Renal pelvis (tissue), 4 donors: ENCODE data around the gene EFCAB6. TPM values are rescaled to one million over a fixed set of nuclear protein-coding genes. Genes with fewer than 3 reads are reported as not detected.

Experiments
- DNase-seq: peaks from one replicate; pipeline ENCODE4 v3.0.0-alpha.2; 2013
- polyA plus RNA-seq, 3 donors: library from polyadenylated mRNA; unstranded; fragments of 120-200 nt; gene quantifications; one replicate each; pipeline ENCODE4 v1.2.1, GENCODE V29; 2013; ENCODE audit not compliant: insufficient read length in 3 of 3

The EFCAB6 gene
- polyA plus RNA-seq, 3 donors = 4.3 to 6.0 (median 5.8) TPM

DNA sequence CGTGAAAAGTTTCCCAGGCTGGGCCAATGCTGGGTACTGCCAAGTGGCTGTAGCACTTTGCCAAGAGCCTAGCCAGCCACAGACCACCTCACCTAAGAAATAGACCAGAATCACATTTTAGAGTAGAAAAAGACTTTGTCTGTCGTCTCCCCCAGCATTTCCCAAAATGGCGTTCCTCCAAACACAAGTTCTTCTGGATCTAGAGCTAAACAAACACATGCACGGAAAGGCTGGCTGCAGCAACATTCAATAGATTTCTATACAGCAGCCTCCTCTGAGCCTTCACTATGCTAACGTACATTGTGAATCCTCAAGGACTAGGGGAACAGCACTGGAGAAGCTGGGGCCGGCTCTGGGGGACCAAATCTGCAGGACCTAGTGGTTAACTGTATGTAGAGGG is 65.0 kb downstream of the EFCAB6 start:
- no peak for DNase-seq

DNA sequence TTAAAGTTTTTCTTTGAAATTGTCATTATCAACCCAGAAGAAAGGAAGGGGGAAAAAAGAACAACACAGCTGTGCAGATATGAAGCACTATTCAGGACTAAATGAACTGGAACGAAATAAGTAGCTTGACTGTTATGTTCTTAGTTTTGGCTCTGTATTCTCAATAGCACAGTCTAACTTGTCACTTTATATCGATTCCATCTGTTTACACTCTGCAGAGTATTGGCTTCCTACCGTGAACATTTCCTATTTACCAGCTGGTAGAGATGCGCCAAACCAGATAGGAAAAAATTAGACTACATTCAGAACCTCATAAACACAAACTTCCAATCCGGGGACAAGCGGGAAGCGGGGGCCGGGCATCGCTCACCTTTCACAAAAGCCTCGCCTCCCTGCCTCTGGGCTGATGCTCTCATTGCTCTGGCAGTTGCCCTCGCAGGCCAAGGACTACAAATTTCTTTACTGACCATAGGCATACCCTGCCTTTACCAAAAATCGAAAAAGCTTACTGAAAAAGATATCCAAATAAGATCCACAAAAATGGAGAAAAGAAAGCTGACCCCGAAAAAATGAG is 66.2 kb downstream of the EFCAB6 start:
- no peak for DNase-seq

DNA sequence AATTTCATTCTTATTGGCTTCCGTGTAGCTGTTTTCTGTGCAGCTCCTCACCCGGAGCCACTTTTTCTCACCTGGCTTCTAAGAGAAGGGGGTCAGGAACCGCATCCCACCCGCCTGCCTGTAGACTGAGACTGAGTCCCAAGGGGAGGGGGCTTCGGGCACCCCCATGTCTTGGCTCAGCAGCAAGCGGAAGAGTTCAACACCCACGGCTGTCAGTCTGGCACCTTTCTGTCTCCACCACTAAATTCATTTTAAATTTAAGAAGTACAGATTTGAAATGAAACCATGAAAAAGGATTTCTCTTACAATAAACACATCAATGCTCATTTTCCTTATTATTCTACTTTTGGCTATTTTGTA is 66.7 kb downstream of the EFCAB6 start:
- no peak for DNase-seq

DNA sequence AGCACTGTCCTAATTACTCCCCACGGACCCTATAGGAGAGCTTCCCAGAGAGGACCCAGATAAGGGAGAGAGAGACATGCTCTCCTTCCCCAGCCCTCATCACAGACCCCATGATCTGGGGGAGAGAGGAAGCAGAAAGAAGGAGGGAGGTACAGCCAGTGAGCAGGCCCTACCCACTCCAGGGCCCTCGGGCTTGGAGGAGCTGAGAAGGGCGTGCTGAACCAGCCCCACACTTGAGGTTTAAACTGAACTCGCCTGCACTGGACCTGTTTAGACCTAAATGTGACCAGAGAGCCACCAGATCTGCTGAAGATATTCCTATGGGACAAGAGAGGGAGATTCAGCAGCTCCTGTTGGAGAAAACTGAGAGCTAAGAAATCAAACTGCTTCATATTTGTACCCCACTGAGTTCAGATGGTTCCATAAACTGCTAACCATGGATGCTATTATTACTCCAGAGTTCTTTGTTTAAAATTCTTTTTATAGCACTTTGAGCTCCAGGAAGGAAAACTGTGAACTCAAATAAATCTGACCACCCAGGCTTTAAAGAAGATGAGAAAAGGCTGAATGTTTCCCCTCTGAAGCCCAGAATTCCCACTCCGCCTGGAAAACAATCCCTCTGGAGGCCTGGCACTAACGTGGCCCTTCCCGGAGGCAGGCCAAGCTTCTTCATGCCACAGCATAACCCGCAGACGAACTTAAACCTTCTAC is 67.2 kb downstream of the EFCAB6 start:
- DNase-seq = peak; percentile 17

DNA sequence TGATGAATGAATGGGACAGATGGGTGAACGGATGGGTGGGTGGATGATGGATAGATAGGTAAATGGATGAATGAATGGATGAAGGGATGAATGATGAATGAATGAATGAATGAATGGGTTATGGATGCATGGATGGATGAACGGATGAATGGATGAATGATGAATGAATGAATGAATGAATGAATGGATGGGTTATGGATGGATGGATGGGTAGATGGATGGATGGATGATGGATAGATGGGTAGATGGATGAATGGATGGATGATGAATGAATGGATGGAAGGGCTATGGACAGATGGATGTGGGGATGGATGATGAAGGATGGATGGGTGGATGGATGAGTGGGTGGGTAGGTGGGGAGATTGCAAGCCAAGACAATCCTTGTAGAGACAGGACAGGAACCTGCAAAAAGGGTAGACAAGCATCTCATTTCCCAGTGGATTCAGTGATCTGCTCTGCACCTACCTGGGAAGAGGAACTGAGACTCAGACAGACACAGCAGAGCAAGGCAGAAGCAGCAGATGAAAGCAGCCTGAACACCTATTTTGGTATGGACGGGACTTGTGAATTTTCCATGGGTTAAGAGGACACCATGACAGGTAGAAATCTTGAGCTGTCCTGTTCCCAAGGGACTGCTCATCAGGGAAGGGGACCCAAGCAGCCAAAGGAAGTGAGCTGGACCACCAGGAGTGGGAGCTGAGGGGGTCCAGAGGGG is 68.0 kb downstream of the EFCAB6 start:
- no peak for DNase-seq

DNA sequence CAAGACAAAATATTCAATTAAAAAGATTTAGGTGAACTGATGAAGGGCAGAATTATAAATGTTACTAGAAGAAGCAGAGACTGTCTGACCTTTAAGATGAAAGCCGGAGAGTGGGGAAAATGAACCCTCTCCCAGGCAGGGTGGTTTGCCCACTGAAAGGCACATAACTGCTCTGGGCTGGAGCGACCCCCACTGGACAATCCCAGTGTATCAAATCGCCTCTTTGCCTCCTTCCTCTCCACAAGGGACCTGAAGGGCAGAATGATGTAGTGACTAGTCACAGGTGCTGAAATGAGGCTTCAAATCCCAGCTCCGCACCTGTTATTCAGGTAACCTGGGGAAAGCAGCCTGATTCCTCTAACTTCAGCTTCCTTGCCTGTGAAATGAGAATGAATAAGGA is 69.0 kb downstream of the EFCAB6 start:
- DNase-seq = no peak

DNA sequence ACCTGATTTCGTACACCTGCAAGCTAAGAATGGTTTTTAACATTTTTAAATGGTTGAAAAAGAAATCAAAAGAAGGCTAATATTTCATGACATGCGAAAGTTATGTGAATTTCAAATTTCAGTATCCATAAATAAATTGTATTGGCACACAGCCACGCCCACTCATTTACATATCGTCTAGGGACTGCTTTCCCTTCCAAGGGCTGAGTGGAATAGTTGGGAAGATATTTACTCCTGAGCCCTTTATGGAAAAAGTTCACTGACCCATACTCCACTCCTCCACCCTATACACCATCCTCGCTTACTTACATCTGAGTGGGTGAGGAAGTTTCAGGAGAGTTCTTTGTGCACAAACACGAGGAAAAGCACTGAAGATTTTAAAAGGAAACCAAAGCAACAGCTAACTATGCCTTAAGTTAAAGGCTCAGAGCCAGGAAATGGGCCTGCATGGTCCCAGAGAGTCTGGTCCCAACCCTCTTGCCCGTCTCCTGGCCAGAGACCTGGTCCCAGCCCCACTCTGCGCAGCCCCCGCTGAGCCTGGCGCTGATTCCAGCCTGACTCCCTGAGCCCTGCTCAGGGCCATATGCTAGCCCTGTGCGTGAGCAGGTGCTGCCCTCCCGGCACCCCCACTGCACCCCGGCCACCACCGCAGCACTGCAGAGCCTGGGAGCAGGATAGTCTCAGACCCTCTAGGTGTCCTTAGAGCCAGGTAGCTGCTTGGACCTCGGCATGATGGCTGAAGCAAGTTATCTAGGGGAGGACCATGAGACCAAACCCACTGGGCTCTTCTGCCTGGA is 69.8 kb downstream of the EFCAB6 start:
- DNase-seq = no peak

DNA sequence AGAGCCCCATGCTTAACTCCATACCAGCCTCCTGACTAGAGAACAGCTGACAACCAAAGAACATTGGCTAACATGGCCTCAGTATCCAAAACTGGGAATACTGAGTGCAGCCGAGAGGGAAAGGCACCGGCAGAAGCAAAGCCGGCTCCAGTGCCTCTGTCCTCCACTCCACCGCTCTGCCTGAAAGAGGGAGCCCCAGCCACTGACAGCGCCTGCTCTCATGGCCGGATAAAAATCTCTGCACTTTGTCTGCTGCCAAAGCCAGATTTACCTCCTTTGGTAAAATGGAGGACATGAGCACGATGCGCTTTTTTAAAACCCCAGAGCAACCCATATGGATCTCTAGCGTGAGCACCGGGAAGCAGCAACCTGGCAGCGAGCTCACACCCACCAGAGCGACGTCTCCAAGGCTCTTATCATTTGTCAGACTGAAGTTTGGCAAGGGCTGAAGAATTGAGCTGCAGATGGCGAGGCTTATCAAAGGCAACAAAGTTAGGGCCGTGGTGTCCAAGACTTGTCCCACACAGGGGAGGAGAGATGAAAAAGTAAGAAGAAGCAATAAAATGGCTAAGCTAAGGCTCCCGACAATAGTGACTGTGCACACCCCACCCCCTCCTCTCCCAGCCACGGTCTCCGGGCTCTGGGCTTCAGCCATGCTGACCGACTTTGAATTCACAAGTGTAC is 71.4 kb downstream of the EFCAB6 start:
- DNase-seq = no peak

DNA sequence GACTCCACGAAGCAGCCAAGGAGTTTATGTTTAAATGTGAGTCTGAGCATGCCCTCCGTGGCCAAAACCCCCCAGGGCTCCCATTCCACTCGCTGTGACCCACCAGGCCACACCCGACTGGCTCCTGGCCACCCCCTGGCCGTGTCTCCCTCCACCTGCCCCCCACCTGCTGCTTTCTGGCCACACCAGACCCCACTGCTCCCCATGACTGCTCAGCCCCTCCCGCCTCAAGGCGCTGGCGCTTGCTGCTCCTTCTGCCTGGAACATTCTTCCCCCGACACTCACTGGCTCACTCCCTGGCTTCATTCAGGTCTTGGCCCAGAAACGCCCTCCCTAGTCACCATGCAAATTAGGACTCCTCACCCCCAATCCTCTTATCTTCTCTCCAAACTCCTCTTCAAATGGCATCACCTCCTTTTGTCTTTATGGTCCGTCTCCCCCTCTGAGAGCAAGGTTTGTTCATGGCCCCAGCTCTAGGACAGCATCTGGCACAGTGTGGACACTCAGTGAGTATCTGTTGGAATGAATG is 72.2 kb downstream of the EFCAB6 start:
- no peak for DNase-seq

DNA sequence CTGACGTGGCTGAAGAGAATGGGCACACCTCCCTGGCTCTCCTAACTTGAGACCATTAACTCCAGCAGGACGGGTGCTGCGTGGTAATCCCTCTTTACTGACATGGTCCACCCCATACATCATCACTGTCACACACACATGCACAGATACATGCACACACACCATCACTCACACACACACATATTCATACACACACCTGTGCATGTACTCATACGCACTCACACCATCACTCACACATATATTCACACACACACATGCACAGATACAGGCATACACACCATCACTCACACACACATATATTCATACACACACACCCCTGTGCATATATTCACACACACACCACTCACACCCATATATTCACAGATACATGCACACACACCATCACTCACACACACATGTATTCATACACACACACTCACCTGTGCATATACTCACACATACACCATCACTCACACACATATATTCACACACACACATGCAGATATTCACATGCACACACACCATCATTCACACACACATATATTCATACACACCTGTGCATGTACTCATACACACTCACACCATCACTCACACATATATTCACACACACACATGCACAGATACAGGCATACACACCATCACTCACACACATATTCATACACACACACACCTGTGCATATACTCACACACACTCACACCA is 74.8 kb downstream of the EFCAB6 start:
- no peak for DNase-seq

DNA sequence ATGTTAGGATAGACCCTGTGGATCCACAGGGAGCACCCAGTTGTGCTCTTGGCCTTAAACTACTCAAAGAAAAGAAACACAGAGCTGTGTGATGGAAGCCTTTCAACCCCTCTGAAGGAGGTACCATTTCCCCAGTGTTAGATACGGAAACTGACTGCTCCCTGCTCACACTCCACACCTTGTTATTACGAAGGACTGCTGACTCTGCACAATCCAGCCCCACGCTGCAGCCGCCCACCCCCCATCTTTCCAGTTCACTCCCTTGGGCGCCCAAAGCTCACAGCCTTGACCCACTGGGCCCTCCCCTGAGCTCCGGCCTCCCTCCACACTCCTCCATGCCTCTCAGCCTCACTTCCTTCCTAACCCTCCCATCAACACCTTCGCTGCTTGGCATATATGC is 75.5 kb downstream of the EFCAB6 start:
- no peak for DNase-seq

DNA sequence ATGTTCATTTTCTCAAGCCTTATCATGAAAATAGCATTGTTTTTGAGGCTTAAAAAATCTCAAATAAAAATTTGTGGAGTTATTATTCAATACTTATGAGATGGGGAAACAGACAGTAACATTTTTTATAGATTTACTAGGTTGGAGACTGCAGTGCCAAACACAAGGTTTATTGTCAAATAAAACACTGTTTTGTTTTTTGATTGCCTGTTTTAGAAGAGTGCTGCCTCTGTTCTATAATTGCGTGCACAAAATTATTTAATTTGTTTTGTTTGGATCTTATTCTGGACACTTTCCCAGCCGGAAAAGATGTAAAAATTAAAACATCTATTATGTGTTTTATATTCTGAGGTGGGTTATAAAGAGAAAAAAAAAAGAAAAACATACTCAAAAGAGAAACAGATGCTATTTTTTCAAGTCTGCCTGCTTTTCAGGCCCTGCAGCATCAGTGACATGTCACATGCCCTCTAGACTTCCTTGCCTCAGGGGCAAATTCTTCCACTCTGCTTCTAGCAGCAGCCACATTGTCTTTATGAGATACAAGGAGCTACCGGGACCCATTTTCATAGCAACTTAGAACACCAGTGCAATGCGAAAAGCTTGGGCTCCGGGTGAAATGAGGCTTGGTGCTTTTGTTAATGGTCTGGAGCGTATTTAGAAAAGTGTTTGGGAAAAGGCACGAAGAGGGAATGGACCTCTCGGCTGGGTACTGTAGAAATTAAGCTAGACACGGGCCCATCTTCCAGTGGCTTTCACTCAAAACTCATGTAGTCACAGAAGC is 77.5 kb downstream of the EFCAB6 start:
- DNase-seq = no peak

DNA sequence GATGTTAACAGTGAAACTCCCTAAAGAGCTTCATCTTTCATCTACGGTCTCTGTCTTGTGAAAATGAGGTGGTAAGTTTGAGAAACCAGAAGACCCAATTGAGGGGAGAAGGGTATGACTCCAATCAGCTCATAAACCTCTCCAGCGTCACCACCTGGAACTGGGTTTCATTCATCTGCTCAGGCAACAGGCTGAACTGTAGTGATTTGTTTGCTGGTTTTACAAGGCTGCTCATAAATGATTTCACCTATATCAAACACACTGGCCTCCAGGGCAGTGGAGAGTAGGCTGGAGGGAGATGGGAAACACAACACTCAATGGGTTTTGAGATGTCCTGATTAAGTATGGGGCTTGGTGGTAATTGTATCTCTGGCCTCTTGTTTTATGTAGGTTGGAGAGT is 79.0 kb downstream of the EFCAB6 start:
- no peak for DNase-seq

DNA sequence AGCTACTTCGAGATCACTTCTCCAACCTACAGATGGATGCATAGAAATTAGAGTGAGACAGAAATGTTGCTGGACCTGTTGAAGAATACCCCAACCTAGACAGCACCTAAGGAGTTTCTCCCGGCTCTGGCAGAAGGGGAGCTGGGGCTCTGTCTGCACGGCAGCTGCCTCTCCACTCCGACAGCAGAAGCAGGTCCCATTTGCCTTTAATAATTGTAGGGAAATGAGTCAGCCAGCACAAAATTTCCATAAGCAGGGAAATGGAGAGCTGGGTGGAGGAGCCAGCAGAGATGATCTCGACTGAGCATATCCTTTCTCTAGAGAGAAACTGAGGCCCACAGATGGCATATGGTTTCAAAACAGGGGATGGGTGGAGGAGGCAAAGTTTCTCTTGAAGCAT is 80.1 kb downstream of the EFCAB6 start:
- DNase-seq = no peak

DNA sequence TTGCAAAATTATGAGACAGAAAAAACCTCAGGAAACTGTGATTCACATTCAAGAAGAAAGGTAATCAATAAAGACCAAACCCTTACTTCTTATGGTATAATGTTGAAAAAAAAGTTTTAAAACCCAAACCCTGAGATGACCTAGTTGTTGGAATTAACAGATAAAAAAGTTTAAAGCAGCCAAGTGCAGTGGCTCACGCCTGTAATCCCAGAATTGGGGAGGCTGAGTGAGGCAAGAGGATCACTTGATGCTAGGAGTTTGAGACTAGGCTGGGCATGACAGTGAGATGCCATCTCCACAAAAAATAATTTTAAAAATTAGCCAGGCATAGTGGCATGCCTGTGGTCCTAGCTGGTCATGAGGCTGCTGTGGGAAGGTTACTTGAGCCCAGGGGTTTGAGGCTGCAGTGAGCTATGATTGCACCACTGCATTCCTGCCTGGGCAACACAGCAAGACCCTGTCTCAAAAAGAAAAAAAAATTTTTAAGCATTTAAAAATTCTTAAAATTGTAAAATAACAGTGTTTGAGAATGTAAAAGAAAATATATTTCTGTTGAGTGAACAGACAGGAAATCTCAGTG is 85.1 kb downstream of the EFCAB6 start:
- no peak for DNase-seq

DNA sequence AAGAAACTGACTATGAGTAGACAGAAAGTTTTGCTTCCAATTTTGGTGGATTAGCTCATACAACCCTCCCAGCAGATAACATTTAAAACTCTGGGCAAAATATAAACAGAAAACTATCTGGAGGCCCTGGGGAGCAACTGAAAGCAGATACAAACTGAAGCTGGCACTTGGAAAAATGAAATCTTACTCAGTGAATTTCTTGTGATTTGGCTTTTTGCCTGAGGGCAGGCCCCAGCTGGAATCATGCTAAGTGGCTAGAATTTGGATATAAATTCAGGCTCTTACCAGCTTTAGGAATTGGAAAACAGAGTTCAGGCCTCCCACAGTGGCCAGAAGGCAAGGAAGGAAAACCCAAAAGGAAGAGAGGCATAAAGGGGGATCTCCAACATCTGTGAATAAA is 85.8 kb downstream of the EFCAB6 start:
- DNase-seq = no peak

DNA sequence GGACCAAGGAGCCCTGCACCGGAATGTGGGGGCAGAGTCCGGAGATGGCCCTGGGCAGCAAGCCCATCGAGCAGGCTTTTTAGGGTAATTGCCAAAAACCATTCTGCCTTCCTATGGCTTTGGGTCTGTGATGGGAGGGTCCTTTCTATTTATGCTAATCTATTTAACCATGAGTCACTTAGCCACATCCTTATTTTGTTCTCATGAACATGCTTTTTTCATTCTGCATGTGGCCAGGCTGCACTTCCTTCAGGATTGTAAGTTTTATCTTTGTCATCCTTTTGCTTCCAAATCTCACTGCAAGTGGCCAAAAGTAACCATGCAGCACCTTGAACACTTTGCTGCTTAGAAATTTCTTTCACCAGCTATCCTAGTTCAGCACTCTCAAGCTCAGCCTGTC is 88.3 kb downstream of the EFCAB6 start:
- no peak for DNase-seq

DNA sequence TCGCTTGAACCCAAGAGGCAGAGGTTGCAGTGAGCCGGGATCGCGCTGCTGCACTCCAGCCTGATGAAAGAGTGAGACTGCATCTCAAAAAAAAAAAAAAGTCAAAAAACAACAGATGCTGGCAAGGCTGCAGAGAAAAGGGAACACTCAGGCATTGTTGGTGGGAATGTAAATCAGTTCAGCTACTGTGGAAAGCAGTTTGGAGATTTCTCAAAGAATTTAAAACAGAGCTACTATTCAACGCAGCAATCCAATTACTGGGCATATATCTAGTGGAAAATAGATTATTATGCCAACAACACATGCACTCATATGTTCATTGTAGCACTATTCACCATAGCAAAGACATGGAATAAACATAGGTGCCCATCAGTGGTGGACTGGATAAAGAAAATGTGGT is 89.7 kb downstream of the EFCAB6 start:
- no peak for DNase-seq

DNA sequence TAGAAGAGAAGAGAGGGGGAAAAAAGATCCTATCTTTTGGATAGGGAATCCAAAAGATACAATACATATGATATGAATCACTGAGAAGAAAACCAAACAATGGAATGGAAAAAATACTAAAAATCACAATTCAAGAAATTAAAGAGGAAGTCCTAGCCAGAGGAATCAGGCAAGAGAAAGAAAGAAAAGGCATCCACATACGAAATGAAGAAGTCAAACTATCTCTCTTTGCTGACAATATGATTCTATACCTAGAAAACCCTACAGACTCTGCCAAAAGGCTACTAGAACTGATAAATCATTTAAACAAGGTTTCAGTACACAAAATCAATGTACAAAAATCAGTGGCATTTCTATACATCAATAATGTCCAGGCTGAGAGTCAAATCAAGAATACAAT is 91.4 kb downstream of the EFCAB6 start:
- DNase-seq = no peak

DNA sequence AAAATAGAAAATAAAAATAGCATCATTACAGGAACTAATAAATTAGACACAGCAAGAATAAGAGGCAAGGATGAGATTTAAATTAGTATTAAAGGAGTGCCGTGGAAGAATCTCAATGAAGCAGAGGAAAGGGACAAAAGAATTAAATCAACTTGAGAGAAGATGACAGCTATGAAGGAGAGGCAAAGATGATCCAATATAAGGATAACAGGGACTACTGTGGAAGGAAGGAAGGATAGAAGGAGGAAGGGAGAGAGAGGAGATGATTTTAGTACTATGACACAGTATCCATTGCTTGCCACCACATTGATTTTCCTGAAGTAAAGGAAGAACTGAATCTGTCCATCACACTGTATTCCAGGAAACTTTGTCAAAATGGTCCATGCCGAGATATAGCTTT is 98.0 kb downstream of the EFCAB6 start:
- no peak for DNase-seq
